ENCODE measurements around the gene DIAPH3.

The DIAPH3 gene

DNA sequence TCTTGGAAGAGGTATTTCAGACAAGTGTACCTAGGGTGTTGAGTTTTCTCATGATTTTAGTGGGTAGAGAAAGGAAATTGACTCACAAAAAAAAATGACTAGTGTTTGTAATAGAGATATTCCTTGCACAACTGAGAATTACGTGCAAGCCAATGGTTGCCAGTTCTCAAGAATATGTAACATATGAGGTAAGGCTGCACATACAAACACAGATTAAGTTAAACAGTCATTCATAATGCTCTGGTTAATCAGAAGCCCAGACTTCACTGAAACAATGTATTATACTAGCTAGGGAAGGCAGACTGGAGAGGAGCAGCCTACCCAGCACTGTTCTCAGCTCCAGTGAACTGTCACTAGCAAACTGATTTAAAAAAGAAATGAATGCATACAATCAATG, 418.3 kb downstream of the DIAPH3 start:
- DNase-seq (ENCODE audit: low spot score) = no peak
- TF ChIP-seq, protein P1, sequence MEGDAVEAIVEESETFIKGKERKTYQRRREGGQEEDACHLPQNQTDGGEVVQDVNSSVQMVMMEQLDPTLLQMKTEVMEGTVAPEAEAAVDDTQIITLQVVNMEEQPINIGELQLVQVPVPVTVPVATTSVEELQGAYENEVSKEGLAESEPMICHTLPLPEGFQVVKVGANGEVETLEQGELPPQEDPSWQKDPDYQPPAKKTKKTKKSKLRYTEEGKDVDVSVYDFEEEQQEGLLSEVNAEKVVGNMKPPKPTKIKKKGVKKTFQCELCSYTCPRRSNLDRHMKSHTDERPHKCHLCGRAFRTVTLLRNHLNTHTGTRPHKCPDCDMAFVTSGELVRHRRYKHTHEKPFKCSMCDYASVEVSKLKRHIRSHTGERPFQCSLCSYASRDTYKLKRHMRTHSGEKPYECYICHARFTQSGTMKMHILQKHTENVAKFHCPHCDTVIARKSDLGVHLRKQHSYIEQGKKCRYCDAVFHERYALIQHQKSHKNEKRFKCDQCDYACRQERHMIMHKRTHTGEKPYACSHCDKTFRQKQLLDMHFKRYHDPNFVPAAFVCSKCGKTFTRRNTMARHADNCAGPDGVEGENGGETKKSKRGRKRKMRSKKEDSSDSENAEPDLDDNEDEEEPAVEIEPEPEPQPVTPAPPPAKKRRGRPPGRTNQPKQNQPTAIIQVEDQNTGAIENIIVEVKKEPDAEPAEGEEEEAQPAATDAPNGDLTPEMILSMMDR (conservative IDR thresholded peaks at IDR 0.05; ENCODE audit: low read depth) = no peak
- ChIA-PET POLR2A (ENCODE audit: low non-redundant PET) (no interaction called here), CTCF (no interaction called here)
- H3K27ac ChIP-seq = no peak overlapping the region

DNA sequence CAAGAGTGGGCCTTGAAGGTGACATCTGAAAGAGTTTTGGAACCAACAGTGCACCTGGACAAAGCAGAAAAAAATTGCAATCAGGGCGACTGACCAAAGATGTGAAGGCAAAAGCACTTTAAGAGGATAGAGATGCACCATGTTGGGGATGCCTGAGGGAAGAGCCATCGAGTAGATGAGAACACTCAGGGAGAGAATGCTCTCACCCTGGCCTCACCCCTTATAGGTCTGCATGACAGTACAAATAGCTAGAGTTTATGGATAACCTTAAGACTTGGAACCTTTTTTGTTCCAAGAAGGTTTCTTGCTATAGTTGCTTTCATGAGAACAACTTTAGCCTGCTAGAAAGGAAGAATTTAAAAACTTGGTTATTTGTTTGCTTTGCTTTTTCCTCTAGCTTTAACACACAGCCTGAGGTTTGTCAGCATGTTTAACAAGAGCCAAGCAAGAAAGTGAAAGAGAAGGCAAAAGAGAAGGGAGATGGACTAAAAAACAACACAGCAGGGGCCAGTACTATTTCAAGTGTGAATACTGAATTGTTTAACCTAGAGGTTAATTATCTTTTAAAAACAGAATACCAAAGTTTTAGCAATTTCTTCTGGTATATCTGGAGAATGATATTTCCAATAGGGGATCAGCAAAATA, 418.9 kb downstream of the DIAPH3 start:
- TF ChIP-seq, protein P1 (conservative IDR thresholded peaks at IDR 0.05; ENCODE audit: low read depth) = no peak

GRCh38 chr13:59743195-59743594, 420.5 kb downstream of the DIAPH3 start:
- DNase-seq (ENCODE audit: low spot score) = no peak
- ChIA-PET CTCF (no interaction called here), POLR2A (ENCODE audit: low non-redundant PET) (no interaction called here)
- H3K27ac ChIP-seq = no peak overlapping the region
- TF ChIP-seq, protein P1 (conservative IDR thresholded peaks at IDR 0.05; ENCODE audit: low read depth) = no peak

More for the DNA sequence above, 418.9 kb downstream of the DIAPH3 start:
- ChIA-PET CTCF (interaction anchor here (0.6 to 0.8 kb wide), 2 partner anchors 12 to 345 kb away, joined by 3 to 4 read pairs; no protein-coding TSS in a partner anchor), POLR2A (ENCODE audit: low non-redundant PET) (no interaction called here)
- no peak for DNase-seq (ENCODE audit: low spot score)
- no peak overlapping the region for H3K27ac ChIP-seq

- no peak for DNase-seq (ENCODE audit: low spot score)
- ChIA-PET CTCF (interaction anchor here (0.6 kb wide), 1 partner anchor 529 kb away, joined by 4 read pairs; no protein-coding TSS in a partner anchor), POLR2A (ENCODE audit: low non-redundant PET) (no interaction called here)
- TF ChIP-seq, protein P1 (conservative IDR thresholded peaks at IDR 0.05; ENCODE audit: low read depth) = no peak
- H3K27ac ChIP-seq = no peak overlapping the region
These were observed 421.3 kb downstream of the DIAPH3 start for GRCh38 chr13:59742467-59742866.

DNA sequence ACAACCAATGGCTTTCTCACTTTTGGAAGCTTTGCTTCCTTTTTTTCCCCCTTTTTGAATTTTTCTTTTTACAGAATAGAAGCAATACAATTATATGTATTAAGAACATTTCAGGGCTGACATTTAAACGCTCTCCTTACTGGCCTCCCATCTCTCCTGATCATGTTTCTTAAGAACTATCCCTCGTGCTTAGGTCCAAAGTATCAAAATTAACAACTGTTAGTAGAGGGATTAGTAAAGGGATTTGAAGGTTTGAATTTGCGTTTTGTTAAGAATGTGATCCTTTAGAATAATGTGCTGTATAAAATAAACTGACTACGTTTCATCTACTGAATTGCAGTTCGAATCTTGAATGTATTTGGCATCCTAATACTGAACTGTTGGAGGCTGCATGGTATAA, 424.8 kb downstream of the DIAPH3 start:
- CTCF ChIA-PET = no interaction called here

DNA sequence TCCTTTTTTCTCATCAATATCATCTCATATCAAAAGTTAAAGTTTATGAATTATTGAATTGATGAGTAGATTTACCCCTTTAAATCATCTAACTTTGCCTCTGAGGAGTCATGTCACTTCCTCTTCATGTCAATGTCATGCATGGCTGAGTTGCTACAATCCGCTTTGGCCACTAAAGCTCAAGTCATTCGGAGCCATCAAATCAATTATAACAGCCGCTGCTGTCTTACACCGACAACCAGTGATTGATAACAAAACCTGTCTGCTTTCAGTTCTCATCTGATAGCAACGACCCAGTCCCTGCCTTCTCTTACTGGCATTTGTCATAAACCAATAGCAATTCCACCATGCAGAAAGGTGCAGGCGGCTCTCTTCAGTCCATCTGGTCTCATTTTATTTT, 429.3 kb downstream of the DIAPH3 start:
- ChIA-PET POLR2A (ENCODE audit: low non-redundant PET) (no interaction called here), CTCF (interaction anchor here (0.8 kb wide), 1 partner anchor 24 kb away, joined by 3 read pairs; no protein-coding TSS in a partner anchor)
- DNase-seq (ENCODE audit: low spot score) = no peak
- TF ChIP-seq, protein P1 (conservative IDR thresholded peaks at IDR 0.05; ENCODE audit: low read depth) = no peak
- H3K27ac ChIP-seq = no peak overlapping the region

More for the DNA sequence above, 424.8 kb downstream of the DIAPH3 start:
- H3K27ac ChIP-seq = no peak overlapping the region
- POLR2A ChIA-PET (ENCODE audit: low non-redundant PET) = no interaction called here
- TF ChIP-seq, protein P1 (conservative IDR thresholded peaks at IDR 0.05; ENCODE audit: low read depth) = no peak
- DNase-seq (ENCODE audit: low spot score) = no peak

All from RWPE1 (cell line).